Embryonic facial prominence (tissue), 1 donor: Measurements from ENCODE around the gene CRACR2B.

Source experiments
- DNase-seq: peaks from one replicate; pipeline ENCODE4 v3.0.0-alpha.2; 2016; ENCODE audit errors: extremely low spot score

CRACR2B gene

DNA sequence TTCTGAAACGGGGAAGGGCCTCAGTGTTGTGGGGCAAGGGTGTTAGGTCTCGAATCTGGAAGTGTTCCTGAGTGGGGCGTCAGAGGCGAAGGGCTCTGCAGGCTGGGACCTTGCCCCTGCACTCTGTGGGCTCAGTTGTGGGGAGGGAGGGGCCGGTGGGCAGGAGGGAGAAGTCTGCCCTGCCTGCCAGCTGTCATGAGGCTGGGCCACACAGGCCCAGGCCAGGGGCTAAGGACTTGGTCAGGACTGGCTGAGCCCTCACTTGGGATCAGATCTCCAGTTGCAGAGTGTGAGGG, at the start of gene CRACR2B:
CRACR2B (plus strand) TSS at position 23 of the 296 bp plus-strand sequence. CDS start 689 bp downstream, outside the sequence.
- no peak for DNase-seq

DNA sequence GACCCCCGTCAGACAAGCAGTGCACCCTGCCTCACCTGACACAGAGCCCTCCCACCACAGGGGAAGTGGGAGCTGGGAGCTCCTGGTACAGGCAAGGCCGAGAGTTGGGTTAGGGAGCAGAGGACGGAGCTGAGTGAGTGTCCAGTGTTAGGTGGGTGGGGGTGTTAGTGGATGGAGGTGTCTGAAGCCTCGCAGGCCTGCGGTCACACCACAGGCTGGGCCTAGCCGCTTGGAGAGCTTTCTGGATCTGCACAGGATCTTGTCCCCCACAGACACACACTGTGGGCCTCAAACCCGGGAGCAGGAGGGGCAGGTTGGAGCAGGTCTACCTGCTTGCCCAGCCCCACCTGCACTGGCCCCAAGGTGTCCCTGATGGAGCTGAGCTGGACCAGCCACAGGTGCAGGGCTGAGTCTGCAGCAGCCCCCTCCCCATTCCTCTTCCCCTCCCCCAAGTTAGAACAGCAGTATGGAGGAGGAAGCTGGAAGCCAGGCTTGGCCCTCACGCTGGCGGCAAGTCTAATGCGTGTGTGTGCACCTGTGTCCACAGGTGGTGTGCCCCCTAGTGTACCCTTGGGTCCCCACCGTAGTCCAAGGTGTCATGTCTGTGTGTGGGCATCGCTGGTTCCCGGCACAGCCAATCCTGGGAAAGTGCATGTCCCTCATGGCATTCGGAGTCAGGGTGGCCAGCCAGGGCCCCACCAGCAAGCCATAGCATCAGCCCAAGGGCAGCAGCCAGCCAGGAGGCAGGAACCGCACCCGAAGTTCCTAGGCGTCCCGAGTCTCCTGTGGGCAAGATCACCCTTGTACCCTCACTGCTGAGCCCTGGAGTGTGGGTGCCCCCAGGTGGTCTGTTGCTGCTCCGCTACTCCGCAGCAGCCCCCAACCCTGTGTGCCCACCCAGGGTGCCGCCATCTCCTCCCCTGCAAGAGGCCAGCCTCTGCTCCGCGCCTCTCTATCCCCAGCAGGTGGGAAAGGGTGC, 48.5 kb upstream of the CRACR2B start:
- no peak for DNase-seq

DNA sequence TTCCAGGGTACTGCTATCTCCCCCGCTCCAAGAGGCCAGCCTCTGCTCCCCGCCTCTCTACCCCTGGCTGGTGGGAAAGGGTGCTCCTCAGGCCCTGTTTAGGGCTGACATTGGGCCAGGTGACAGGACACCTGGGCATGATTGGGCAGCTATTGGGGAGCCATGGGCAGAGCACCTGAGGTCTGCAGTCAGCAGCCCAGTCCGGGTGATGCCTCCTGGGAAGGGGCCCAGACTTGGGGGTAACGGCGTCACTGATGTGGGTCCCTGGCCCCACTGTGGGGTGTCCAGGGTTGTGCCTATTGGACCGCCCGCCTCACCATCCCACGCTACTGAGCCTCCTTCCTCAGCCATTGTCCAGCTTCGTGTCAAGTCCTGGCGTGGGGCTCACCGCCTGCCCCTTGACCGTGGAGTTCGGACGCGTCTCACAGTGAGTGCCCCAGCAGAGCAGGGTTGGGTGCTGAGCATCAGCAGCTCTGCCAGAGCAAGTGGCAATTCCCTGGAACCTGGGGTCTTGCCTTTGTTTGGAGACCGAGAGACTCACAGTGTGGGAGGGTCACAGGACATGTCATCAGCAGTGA, 47.7 kb upstream of the CRACR2B start:
- no peak for DNase-seq

DNA sequence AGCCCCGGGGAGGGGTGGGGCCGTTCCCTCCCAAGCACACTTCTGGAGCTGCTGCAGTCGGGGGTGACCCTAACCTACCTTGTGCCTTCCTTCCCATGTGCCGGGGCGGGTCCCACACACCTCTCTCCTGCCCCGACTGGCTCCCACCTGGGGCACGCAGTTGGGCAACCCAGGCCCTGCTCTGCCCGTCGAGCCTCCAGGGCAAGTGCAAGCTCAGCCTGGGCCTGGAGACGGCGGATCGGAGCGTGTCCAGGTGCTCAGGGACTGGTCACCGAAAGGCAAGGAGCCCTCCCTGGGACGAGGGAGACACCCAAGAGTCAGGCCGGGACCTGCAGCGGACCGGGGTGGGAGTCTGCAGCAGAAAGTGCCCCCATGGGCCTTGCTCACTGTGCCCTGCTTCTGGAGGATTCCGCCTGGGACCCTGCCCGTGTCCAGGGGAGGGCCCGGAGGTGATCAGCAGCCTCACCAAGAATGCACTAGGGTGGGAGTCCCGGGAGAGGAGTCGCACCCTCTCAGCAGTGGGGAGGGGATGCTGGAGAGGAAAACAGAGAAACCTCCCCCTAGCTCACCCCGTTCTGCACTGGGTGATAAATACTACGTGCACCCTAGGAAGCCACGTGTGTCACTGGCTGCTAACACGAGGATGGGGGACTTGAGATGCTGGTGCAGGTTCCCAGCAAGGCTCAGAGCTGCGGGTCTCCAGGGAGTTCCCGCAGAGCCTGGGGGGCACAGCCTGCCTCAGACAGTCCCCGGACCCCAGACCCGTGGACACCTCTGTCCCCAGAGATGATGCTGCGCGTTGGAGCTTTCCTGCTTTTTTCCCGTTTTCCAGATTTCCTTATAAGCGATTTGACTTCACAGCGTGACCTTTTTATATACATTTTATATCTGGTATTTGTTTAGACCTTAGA, 45.2 kb upstream of the CRACR2B start:
- DNase-seq, result no peak

DNA sequence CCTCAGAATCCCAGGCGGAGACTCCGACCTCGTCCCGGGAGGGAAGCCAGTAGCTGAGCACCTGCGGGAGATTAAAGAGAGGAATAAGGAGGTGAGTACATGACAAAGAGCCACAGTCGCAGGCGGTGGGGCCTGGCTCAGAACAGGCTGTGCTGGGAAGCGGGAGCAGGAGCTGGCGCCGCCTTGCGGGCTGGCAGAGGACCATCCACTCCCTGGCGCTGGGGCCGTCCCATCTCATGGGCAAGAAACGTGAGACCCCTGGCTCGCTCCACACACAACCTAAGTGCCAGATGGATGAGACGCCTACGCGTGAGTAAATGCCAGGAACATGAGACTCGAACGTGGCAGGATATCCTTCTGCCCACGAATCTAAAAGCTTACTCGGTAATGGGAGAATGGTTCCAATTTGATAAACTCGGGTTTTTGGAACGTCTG, 44.1 kb upstream of the CRACR2B start:
- peak; percentile 71 for DNase-seq

DNA sequence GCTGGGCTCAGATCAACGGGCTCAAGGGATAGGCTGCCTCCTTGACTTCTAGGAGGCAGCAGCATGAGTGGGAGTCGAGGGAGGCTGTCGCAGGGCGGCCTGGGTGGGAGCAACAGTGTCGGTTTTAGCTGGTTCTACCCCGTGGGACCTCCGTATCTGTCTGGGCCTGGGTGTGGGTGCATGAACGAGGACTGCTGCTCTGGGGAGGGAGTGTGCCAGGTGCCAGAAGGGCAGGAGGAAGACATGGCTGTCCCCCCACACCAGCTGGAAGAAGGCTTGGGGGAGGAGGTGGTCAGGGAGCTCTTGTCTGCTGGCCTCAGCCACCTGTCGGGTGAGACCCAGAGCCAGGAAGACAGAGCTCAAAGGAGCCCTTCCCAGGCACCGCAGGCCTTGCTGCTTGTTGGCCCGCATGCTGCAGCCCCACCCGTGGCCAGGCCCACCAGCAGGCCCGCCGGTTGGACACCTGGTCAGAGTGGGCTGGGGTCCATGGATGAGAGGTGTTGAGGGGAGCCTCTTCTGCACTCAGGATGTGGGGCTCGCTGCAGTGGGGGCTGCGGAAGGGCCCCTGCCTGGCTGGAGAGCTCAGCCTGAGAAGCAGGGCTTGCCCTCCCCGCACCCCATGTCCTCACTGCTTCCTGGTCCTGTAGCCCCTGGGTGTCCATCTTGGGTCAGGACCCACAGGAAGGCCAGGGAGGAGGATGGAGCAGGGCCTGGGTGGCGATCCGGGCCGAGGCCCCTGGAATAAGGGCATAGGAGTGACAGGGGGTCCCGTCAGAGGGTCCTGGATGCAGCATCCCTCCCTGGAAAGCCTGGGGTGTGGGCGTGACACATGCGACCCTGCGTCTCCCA, 41.3 kb upstream of the CRACR2B start:
- DNase-seq, result no peak

DNA sequence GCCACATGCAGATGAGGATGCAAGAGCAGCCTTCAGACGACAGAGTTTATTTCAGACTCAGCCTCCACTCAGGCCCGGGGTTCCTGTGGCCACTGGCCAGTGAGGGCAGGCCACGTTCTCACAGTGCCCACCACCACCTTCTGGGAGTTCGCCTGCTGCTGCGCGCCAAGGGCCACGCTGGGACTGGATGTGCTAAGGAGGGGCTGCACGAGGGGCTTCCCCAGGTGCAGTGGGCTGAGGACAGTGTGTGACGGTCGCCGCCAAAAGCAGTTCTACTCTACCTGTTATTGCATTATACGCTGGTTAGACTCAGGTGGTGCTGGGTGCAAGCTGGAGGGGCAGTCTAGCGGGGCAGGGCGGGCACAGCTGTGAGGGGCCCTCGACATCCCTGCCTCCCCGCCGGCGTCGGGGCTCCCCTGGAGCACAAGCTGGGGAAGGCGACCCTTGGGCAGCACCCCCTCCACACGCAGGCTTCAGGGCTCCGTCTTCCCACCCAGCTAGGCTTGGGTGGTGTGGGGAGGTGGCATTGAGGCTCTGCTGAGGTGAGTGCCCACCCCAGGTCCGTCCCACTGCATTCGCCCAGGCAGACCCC, 40.5 kb upstream of the CRACR2B start:
- no peak for DNase-seq

DNA sequence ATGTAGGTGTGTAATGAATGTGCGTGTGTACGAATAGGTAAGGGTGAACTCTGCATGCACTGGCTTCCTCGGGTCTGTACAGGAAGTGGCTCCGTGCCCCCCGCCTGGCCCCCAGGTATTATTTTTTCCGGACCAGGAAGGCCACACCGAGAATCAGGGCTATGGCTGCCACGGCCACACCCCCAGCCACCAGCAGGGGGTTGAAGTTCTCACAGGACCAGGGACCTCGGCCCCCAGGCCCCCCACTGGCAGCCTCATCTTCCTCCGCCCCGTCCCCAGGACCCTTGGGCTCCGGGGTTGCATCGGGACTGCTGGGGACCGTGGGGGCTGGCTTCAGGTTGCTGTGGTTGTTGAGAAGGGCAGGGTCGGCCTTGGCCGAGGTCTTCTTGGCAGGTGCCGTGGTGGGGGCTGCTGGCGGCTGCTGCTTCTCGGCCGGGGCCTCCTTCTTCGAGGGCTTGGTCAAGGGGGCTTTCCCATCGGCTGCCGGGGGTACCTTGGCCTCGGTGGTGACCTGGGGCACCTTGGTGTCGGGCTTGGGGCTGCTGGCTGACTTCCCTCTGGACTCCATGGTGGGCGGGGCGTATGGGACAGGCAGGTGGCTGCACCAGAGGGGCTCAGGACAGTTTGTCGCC, 39.6 kb upstream of the CRACR2B start:
- no peak for DNase-seq

DNA sequence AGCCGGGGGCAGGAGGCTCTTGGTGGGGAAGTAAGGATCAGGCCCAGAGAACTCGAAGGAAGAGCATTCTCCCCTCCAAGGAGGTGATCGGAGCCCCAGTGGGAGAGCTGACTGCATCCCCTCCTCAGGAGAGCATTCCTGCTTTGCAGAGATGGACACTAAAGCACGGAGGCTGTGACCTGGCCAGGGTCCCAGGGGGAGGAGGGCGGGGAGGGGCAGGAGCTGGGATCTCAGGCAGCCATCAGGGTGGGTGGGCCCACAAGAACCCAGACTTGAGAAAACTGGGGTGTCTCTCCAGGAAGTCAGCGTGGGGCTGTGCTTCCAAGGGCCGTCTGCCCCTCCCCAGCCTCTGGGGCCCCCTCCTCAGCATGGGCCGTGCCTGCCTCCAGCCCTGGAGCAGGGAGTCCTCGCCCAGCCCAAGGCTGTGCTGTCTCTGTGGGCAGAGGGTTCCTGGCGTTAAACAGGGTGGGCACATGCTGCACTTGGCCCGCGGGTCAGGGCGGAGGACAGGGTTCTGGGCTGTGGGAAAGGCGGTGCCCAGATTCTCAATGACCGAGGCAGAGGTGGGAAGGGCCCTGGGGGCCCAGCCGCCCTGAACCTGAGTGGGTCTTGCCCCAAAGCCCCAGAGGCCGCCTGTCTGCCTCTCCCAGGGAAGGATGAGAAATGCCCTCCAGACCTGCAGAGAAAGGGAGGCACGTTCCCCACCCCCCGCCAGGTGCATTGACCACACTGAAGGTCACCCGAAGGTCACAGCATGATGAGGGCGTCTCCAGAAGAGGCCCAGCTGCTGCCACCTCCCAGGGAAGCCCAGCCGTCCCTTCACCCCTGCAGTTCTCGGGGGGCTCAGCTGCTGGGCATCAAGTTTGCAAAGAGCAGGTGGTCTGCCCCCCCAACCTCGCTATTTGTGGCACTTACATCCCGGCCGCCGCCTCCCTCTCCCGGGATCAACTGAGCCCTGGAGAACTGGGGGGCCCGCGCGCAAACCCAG, 38.5 kb upstream of the CRACR2B start:
- no peak for DNase-seq

DNA sequence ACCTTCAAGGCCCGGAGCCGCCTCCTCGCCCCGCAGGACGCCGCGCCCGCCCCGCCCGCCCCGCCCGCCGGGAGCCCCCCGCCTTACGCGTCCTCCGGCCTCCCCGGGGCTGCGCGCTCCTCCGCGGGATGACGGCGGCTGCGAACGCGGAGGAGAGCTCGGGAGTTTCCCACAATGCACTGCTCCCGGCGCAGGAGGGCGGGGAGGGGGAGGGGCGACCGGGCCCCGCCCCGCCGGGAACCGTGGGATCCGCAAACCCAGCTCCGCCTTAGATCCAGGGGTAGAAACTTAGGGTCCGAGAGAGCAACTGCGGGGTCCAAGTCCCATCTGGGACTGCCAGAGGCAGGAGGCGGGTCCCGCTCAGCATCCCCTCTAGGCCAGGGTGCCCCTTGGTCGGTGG, 37.8 kb upstream of the CRACR2B start, which contains the start of gene CEND1:
CEND1 (minus strand) TSS at position 148 of the 400 bp plus-strand sequence. CDS start 1,514 bp downstream, outside the sequence.
- no peak for DNase-seq

DNA sequence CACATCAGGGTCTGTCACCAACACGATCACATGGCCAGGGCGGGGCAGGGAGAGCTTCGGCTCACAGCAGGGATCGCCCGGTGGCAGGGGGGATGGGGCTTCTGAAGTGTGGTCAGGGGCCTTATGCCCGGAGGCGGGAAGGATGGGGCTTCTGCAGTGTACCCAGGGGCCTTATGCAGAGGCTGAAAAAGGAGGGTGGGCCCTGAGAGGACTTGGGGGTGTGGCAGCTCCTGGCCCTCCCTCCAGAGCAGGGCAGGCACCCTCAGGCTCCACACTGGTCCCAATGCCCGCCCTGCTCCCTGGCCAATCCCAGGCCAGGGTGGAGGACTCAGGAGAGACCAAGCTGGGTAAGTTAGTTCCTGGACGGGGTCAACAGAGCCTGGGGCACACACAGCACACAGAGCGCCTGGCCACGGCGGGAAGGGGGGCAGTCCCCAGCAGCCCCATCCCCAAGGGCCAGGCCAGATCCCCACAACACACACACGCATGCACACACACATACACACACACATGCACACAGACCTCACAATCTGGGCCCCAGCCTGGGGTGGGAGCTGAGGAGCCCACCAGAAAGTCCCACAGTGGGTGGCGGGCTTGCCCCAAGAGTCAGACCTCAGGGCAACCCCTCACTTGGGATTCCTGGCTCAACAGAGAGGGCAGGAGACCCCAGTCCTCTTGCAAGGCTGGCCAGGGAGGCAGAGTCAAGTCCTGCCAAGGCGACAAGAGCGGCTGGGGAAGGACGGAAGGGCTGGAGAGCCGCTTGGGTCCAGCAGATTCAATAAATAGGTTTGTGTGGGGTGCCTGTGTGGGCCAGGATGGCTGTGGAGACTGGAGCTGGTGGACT, 36.8 kb upstream of the CRACR2B start:
- no peak for DNase-seq

DNA sequence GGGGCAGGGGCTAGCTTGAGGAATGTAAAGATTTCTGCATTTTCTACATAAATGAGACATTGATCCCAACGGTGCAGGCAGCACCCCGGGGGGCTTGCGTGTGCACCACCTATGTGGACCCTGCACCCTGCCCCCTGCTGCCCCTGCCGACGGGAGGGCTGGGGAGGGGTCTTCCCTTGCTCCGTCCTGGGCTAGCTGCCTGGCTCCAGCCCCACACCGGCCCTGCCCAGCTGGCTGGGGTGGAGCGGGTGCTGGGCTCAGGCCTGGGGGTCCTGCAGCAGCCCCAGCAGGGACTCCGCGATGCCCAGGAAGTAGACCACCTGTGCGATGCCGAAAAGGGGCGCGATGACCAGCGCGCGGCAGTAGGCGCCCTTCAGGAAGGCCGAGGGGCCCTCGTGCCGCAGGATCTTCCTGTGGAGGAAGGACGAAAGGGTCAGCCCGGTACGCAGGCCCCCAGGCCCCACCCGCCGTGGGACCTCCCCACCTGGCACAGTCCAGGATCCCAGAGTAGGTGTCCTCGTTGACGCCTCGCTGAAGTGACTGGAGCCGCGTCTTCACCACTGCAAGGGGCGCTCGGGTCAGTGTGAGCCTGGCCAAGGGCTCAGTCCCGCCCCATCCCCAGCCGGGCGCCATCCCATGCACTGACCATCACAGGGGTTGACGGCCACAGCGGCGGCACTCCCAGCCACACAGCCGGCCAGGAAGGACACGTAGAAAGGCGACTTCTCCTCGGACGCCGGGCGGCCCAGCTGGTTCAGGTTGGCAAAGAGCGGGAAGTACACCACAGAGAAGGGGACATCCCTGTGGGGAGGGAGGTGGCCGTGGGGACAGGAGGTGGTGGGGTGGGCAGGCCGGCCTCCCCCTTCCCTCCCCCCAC, 35.8 kb upstream of the CRACR2B start:
- DNase-seq, result no peak

DNA sequence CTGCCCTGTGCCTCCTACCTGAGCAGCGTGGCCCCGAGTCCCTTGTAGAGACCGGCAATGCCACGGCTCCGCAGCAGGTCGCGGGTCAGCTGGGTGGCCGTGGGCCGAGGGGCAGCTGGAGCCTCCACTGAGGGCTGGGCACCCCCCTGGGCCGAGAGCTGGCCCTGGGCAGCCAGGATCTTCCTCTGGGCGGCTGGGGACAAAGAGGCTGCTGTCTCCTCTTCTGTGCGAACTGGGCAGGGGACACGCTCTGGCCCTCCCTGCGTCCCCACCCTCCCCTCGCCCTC, 35.2 kb upstream of the CRACR2B start:
- no peak for DNase-seq

DNA sequence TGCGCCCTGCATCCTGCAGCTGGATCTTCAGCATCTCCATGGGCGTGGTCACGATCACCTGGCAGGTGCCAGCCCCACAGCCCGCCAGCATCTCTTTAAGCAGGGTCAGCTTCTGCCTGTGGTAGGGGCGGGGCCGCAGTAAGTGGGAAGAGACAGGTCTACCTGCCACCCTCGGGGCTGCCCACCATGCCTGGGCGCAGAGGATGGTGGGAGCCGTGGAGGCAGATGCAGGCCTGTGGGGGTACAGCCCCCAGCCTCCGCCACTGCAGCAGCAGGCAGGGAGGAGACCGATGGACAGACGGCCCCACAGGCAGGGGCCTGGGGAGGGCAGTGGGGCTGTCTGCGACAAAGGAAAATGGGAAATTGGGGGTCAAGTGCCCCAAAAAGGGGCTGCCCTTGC, 34.8 kb upstream of the CRACR2B start:
- no peak for DNase-seq

DNA sequence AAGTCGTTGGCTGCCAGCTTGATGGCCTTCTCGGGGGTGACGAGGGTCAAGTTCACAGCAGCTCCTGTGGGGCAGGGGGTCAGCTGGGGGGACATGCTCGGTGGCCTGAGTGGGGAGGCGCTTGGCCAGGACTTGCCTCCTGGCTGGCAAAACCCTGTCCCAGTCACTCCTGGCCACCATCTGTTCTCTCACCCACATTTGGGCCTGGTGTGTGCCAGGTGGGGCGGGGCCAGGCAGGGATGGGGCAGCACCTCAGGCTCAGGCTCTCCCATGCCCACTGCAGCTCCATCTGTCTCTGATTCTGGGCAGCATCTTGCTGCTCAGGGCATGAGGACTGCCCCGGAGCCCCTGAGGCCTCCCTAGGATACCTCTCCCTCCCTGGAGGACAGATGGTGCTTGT, 34.2 kb upstream of the CRACR2B start:
- DNase-seq, result no peak

DNA sequence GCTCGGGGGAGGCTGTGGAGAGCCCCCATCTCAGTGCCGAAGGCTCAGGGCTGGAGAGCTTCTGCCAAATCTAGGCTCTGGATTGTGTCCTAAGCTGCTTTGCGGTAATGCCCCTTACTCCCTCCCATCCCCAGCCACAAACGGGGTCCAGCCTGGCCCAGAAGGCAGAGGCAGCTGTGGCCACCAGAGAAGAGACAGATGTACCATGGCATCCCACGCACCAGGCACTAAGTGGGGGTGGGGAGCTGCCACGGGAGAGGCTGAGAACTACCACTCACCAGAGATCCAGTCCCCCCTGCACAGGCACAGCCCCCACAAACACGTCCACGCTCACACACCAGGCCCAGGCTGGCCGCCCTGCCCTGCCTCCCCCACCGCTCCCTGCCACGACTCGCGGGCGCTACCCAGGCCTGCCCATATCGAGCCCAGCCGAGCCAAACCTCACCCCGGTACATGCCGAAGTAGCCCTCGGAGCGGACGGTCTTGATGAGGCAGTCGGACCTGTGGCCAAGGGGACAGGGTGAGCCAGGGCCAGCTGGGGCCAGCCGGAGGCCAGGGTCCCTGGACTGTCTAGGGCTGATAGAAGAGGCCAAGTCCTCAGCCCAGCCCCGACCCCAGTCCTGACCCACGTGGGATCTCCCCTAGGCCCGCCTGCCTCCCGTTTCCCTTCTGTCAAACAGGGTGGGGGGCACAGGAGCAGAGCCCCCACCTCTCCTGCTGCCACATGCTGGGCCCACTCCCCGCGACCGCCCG, 33.5 kb upstream of the CRACR2B start:
- DNase-seq, result no peak
